Endodermal cell (in vitro differentiated cells): ENCODE measurements around the gene IFNG. TPM values are rescaled to one million over a fixed set of nuclear protein-coding genes. Genes with fewer than 3 reads are reported as not detected.

Source experiments
- DNase-seq: peaks from one replicate; pipeline ENCODE4 v3.0.0-alpha.2; 2017
- H3K27ac ChIP-seq: 2 replicates; pipeline ENCODE4 v1.5.1; 2013; ENCODE audit warnings: mild to moderate bottlenecking, low read depth, low read length, moderate library complexity
- H3K27me3 ChIP-seq: 2 replicates; pipeline ENCODE4 v1.6.1; 2013; ENCODE audit warnings: mild to moderate bottlenecking, low read length, moderate library complexity; ENCODE audit not compliant: insufficient read depth, control insufficient read depth, poor library complexity, severe bottlenecking
- H3K36me3 ChIP-seq: 2 replicates; pipeline ENCODE4 v1.7.0; 2013; ENCODE audit warnings: mild to moderate bottlenecking, low read length, moderate library complexity; ENCODE audit not compliant: control insufficient read depth, insufficient read depth
- H3K4me1 ChIP-seq: one replicate; pipeline ENCODE4 v1.7.0; 2013; ENCODE audit warnings: low read length; ENCODE audit not compliant: control insufficient read depth, insufficient read depth
- H3K4me3 ChIP-seq: 2 replicates; pipeline ENCODE4 v1.5.1; 2013; ENCODE audit warnings: mild to moderate bottlenecking, low read length, moderate library complexity
- H3K9ac ChIP-seq: 2 replicates; pipeline ENCODE4 v1.6.1; 2013; ENCODE audit warnings: mild to moderate bottlenecking, low read length, moderate library complexity; ENCODE audit not compliant: poor library complexity, severe bottlenecking; ENCODE audit errors: extremely low read depth
- H3K9me3 ChIP-seq: 2 replicates; pipeline ENCODE4 v1.6.1; 2013; ENCODE audit warnings: mild to moderate bottlenecking, low read length, moderate library complexity; ENCODE audit not compliant: control insufficient read depth
- H3K27ac Mint-ChIP-seq: 2 replicates; pipeline ENCODE4 v1.8.0; 2020; ENCODE audit warnings: mixed read lengths
- H3K27me3 Mint-ChIP-seq: 2 replicates; pipeline ENCODE4 v1.8.0; 2021; ENCODE audit warnings: mild to moderate bottlenecking, mixed read lengths; ENCODE audit not compliant: insufficient read depth
- H3K36me3 Mint-ChIP-seq: 2 replicates; pipeline ENCODE4 v1.8.0; 2020; ENCODE audit warnings: low read depth, mixed read lengths
- H3K4me1 Mint-ChIP-seq: 2 replicates; pipeline ENCODE4 v1.8.0; 2020; ENCODE audit warnings: mixed read lengths
- H3K4me3 Mint-ChIP-seq: 2 replicates; pipeline ENCODE4 v1.8.0; 2020; ENCODE audit warnings: mild to moderate bottlenecking, moderate library complexity, mixed read lengths
- H3K9me3 Mint-ChIP-seq: 2 replicates; pipeline ENCODE4 v1.8.0; 2020; ENCODE audit warnings: mild to moderate bottlenecking, mixed read lengths
- CTCF ChIP-seq: fragments of 200-600 bp; sonication (generic); conservative IDR thresholded peaks from 2 replicates; pipeline ENCODE4 v1.5.0; 2021; ENCODE audit warnings: antibody characterized with exemption, mild to moderate bottlenecking
- WGBS, 2 experiments: methylation state at CpG; one replicate each; pipeline versions ENCODE4 v1.1.5 to v1.1.7; 2013; ENCODE audit warnings: missing lambda C conversion rate in 2 of 2, mixed read lengths in 1 of 2; ENCODE audit not compliant: insufficient coverage in 1 of 2, insufficient read length in 1 of 2; 5-methylcytosine and 5-hydroxymethylcytosine counted together
- total RNA-seq, 2 donors: library from RNA; stranded (reverse); fragmentation: NEBNext Ultra II Directional in 1 of 2; extraction: Animal tissue kit (Norgen Biotek cat#: 25700) in 1 of 2; gene quantifications; 2 replicates in 1 of 2; 3 replicates in 1 of 2; pipeline ENCODE4 v1.2.1, GENCODE V29; 2021

Gene IFNG
- total RNA-seq, 2 donors from 2014 or later, result not detected

GRCh38 chr12:68206446-68206845, 46.9 kb upstream of the IFNG start:
- 67 to 83% methylated on average over 1 of the region's 1 CpG for WGBS, 2 experiments
- Histone ChIP-seq H3K27me3 (peaks cover 50% of the 10 kb centered on the region), H3K36me3 (no peaks in the 10 kb centered on the region), H3K9me3 (no peaks in the 10 kb centered on the region), H3K4me3 (no peak overlapping the region), H3K9ac (no peak overlapping the region), H3K4me1 (no peaks in the 10 kb centered on the region), H3K27ac (no peak overlapping the region)
- peaks cover 33% of the 10 kb centered on the region for H3K27me3 Mint-ChIP-seq
- no peaks in the 10 kb centered on the region for H3K9me3 Mint-ChIP-seq
- no peaks in the 10 kb centered on the region for H3K36me3 Mint-ChIP-seq
- peaks cover 13% of the 10 kb centered on the region for H3K4me1 Mint-ChIP-seq
- H3K4me3 Mint-ChIP-seq, result no peak overlapping the region
- DNase-seq, result no peak
- no peak for TF ChIP-seq CTCF
- no peak overlapping the region for H3K27ac Mint-ChIP-seq

- Histone ChIP-seq H3K4me1 (no peaks in the 10 kb centered on the region), H3K27me3 (peaks cover 72% of the 10 kb centered on the region), H3K27ac (no peak overlapping the region), H3K36me3 (no peaks in the 10 kb centered on the region), H3K9ac (no peak overlapping the region), H3K9me3 (no peaks in the 10 kb centered on the region), H3K4me3 (no peak overlapping the region)
- Mint-ChIP-seq H3K27me3 (peaks cover 44% of the 10 kb centered on the region), H3K36me3 (no peaks in the 10 kb centered on the region), H3K9me3 (no peaks in the 10 kb centered on the region), H3K4me1 (peaks cover 20% of the 10 kb centered on the region), H3K27ac (no peak overlapping the region), H3K4me3 (no peak overlapping the region)
- no peak for TF ChIP-seq CTCF
- 40 to 100% methylated on average over 1 to 5 of the region's 5 CpGs for WGBS, 2 experiments
- no peak for DNase-seq
Observed at GRCh38 chr12:68203460-68203875, 43.9 kb upstream of the IFNG start.

GRCh38 chr12:68200854-68201253, 41.3 kb upstream of the IFNG start:
- Mint-ChIP-seq H3K9me3 (no peaks in the 10 kb centered on the region), H3K4me3 (no peak overlapping the region), H3K27ac (no peak overlapping the region), H3K36me3 (no peaks in the 10 kb centered on the region), H3K4me1 (peaks cover 20% of the 10 kb centered on the region), H3K27me3 (peaks cover 37% of the 10 kb centered on the region)
- WGBS, 2 experiments, result 95% methylated on average over 2 of the region's 2 CpGs
- Histone ChIP-seq H3K27ac (no peak overlapping the region), H3K4me3 (no peak overlapping the region), H3K9me3 (no peaks in the 10 kb centered on the region), H3K27me3 (peaks cover 61% of the 10 kb centered on the region), H3K9ac (no peak overlapping the region), H3K36me3 (no peaks in the 10 kb centered on the region), H3K4me1 (no peaks in the 10 kb centered on the region)
- DNase-seq, result no peak
- TF ChIP-seq CTCF, result no peak
